ENCODE results near the gene TCF21. TPM values are rescaled to one million over a fixed set of nuclear protein-coding genes. Genes with fewer than 3 reads are reported as not detected.

The TCF21 gene
- total RNA-seq, 4 donors from 2014 or later, result 13.5 to 36.9 (median 22.2) TPM

- ATAC-seq, result no peak
- no peak overlapping the region for H3K4me3 ChIP-seq
- 22 to 38% methylated on average over 2 of the region's 2 CpGs for WGBS, 2 donors (ENCODE audit: low coverage in 1 of 2)
- H3K9me3 ChIP-seq, result no peaks in the 10 kb centered on the region
- no peaks in the 10 kb centered on the region for H3K36me3 ChIP-seq
- H3K4me1 ChIP-seq, result peaks cover 0 to 24% (median 10%) of the 10 kb centered on the region in 3 donors
- no peak for TF ChIP-seq EP300 (IDR thresholded peaks at IDR 0.05)
- no peak for TF ChIP-seq CTCF (IDR thresholded peaks at IDR 0.05)
- TF ChIP-seq POLR2AphosphoS5 (IDR thresholded peaks at IDR 0.05), result no peak
- TF ChIP-seq POLR2A (IDR thresholded peaks at IDR 0.05), result no peak
- peaks cover 23% of the 10 kb centered on the region for H3K27me3 ChIP-seq
- H3K27ac ChIP-seq, result peak overlapping the region in 3 of 4 donors; percentile 87 to 93 (median 92)
These were observed 2.7 kb upstream of the TCF21 start for GRCh38 chr6:133886104-133886775.

GRCh38 chr6:133887156-133887879 is 1.6 kb upstream of the TCF21 start:
- Histone ChIP-seq H3K36me3 (no peaks in the 10 kb centered on the region), H3K27me3 (peaks cover 29% of the 10 kb centered on the region), H3K4me3 (no peak overlapping the region), H3K9me3 (no peaks in the 10 kb centered on the region), H3K4me1 (peaks cover 0 to 30% (median 10%) of the 10 kb centered on the region in 3 donors), H3K27ac (peak overlapping the region in 3 of 4 donors; percentile 87 to 93 (median 92))
- 28 to 43% methylated on average over 4 of the region's 4 CpGs for WGBS, 2 donors (ENCODE audit: low coverage in 1 of 2)
- TF ChIP-seq POLR2A (IDR thresholded peaks at IDR 0.05) (no peak), POLR2AphosphoS5 (IDR thresholded peaks at IDR 0.05) (no peak), CTCF (IDR thresholded peaks at IDR 0.05) (no peak), EP300 (IDR thresholded peaks at IDR 0.05) (no peak)
- no peak for ATAC-seq

- H3K4me1 ChIP-seq, result peaks cover 0 to 35% (median 10%) of the 10 kb centered on the region in 3 donors
- WGBS, 2 donors (ENCODE audit: low coverage in 1 of 2), result 56% methylated on average over 1 of the region's 1 CpG; no CpG with 5 or more reads in 1 of the 2 donors
- peak overlapping the region in 3 of 4 donors; percentile 87 to 93 (median 92) for H3K27ac ChIP-seq
- H3K9me3 ChIP-seq, result no peaks in the 10 kb centered on the region
- no peak for TF ChIP-seq POLR2A (IDR thresholded peaks at IDR 0.05)
- no peak for ATAC-seq
- no peaks in the 10 kb centered on the region for H3K36me3 ChIP-seq
- H3K27me3 ChIP-seq, result peaks cover 34% of the 10 kb centered on the region
- peak overlapping the region in 1 of 2 donors; percentile 62 for H3K4me3 ChIP-seq
These were observed 1.1 kb upstream of the TCF21 start for GRCh38 chr6:133887880-133888230.

- TF ChIP-seq POLR2AphosphoS5 (IDR thresholded peaks at IDR 0.05) (peak; percentile 19), POLR2A (IDR thresholded peaks at IDR 0.05) (peak in 1 of 2 donors; percentile 21), EP300 (IDR thresholded peaks at IDR 0.05) (no peak), CTCF (IDR thresholded peaks at IDR 0.05) (peak in 1 of 4 experiments; percentile 19)
- 2 to 11% methylated on average over 6 to 14 of the region's 56 CpGs for WGBS, 2 donors (ENCODE audit: low coverage in 1 of 2)
- Histone ChIP-seq H3K4me1 (peaks cover 0 to 54% (median 17%) of the 10 kb centered on the region in 3 donors), H3K36me3 (no peaks in the 10 kb centered on the region), H3K27ac (peak overlapping the region; percentile 64 to 93 (median 90)), H3K4me3 (peak overlapping the region; percentile 56 to 62), H3K9me3 (no peaks in the 10 kb centered on the region), H3K27me3 (peaks cover 53% of the 10 kb centered on the region)
- ATAC-seq, result peak; percentile 27
These were observed 867 bp downstream of the TCF21 start for GRCh38 chr6:133889557-133890403.

- no peaks in the 10 kb centered on the region for H3K9me3 ChIP-seq
- TF ChIP-seq POLR2A (IDR thresholded peaks at IDR 0.05) (no peak), POLR2AphosphoS5 (IDR thresholded peaks at IDR 0.05) (no peak), CTCF (IDR thresholded peaks at IDR 0.05) (no peak), EP300 (IDR thresholded peaks at IDR 0.05) (no peak)
- no peak for ATAC-seq
- peaks cover 63% of the 10 kb centered on the region for H3K27me3 ChIP-seq
- H3K4me1 ChIP-seq, result peaks cover 0 to 64% (median 16%) of the 10 kb centered on the region in 3 donors
- no peaks in the 10 kb centered on the region for H3K36me3 ChIP-seq
- peak overlapping the region; percentile 64 to 93 (median 90) for H3K27ac ChIP-seq
- WGBS, 2 donors (ENCODE audit: low coverage in 1 of 2), result 0 to 17% methylated on average over 4 of the region's 4 CpGs
- peak overlapping the region; percentile 56 to 62 for H3K4me3 ChIP-seq
These were observed 1.8 kb downstream of the TCF21 start for GRCh38 chr6:133890711-133891148.

Measured in gastroesophageal sphincter (tissue), 4 donors.